ENCODE measurements around the gene WDR7. TPM values are rescaled to one million over a fixed set of nuclear protein-coding genes. Genes with fewer than 3 reads are reported as not detected.

WDR7 gene
- total RNA-seq, 4 donors from 2014 or later = 23.1 to 48.6 (median 30.3) TPM

- no peak overlapping the region for H3K27ac ChIP-seq (replicated peaks in 1 of 4)
- DNase-seq (ENCODE audit: extremely low spot score) = no peak
- intact Hi-C loops (cut with DNase I) = no loop called here
- H3K4me3 ChIP-seq = no peak overlapping the region
- peaks cover 0 to 3% (median under 1%) of the 10 kb centered on the region in 4 donors for H3K4me1 ChIP-seq
- no peak for TF ChIP-seq POLR2A (IDR thresholded peaks at IDR 0.05; ENCODE audit: low read depth)
- no peak for TF ChIP-seq POLR2AphosphoS5 (IDR thresholded peaks at IDR 0.05)
- TF ChIP-seq, protein P1, sequence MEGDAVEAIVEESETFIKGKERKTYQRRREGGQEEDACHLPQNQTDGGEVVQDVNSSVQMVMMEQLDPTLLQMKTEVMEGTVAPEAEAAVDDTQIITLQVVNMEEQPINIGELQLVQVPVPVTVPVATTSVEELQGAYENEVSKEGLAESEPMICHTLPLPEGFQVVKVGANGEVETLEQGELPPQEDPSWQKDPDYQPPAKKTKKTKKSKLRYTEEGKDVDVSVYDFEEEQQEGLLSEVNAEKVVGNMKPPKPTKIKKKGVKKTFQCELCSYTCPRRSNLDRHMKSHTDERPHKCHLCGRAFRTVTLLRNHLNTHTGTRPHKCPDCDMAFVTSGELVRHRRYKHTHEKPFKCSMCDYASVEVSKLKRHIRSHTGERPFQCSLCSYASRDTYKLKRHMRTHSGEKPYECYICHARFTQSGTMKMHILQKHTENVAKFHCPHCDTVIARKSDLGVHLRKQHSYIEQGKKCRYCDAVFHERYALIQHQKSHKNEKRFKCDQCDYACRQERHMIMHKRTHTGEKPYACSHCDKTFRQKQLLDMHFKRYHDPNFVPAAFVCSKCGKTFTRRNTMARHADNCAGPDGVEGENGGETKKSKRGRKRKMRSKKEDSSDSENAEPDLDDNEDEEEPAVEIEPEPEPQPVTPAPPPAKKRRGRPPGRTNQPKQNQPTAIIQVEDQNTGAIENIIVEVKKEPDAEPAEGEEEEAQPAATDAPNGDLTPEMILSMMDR (IDR thresholded peaks at IDR 0.05) = no peak
- no peak for TF ChIP-seq EP300 (IDR thresholded peaks at IDR 0.05)
- H3K27me3 ChIP-seq = no peaks in the 10 kb centered on the region
- no peaks in the 10 kb centered on the region for H3K9me3 ChIP-seq
- H3K36me3 ChIP-seq = no peaks in the 10 kb centered on the region
- WGBS = 91% methylated on average over 2 of the region's 2 CpGs
Measured at GRCh38 chr18:56997200-56997599, 346.0 kb downstream of the WDR7 start.

DNA sequence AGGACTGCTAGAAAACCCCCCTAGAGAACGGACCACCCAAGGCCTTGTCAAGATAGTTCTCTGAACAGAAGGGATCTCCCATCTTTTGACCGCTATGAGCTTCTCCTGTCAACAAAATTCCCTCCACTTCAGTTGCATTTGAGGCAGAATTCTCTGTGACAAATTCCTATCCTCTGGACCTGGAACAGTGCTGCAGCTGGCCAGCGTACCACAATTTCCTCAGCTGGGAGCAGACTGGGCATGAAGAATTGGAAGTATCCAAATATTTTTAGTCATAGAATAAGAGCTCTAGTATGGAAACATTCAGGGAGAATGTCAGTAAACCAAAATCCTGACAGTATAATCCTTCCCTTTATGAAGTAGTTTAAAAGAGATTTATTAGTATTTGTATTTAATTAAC is 348.7 kb downstream of the WDR7 start:
- intact Hi-C loops (cut with DNase I) = no loop called here
- H3K4me3 ChIP-seq = no peak overlapping the region
- H3K27ac ChIP-seq (replicated peaks in 1 of 4) = no peak overlapping the region
- peaks cover 12 to 28% (median 23%) of the 10 kb centered on the region in 4 donors for H3K4me1 ChIP-seq
- H3K36me3 ChIP-seq = no peaks in the 10 kb centered on the region
- WGBS = 96% methylated on average over 3 of the region's 3 CpGs
- no peak for DNase-seq (ENCODE audit: extremely low spot score)
- no peaks in the 10 kb centered on the region for H3K9me3 ChIP-seq
- no peaks in the 10 kb centered on the region for H3K27me3 ChIP-seq
- TF ChIP-seq POLR2AphosphoS5 (IDR thresholded peaks at IDR 0.05) = no peak
- TF ChIP-seq, protein P1 (IDR thresholded peaks at IDR 0.05) = no peak
- no peak for TF ChIP-seq POLR2A (IDR thresholded peaks at IDR 0.05; ENCODE audit: low read depth)
- no peak for TF ChIP-seq EP300 (IDR thresholded peaks at IDR 0.05)

- no peaks in the 10 kb centered on the region for H3K27me3 ChIP-seq
- 38% methylated on average over 2 of the region's 2 CpGs for WGBS
- intact Hi-C loops (cut with DNase I) = no loop called here
- H3K9me3 ChIP-seq = no peaks in the 10 kb centered on the region
- DNase-seq (ENCODE audit: extremely low spot score) = no peak
- no peak overlapping the region for H3K27ac ChIP-seq (replicated peaks in 1 of 4)
- H3K4me3 ChIP-seq = no peak overlapping the region
- peaks cover 14 to 31% (median 25%) of the 10 kb centered on the region in 4 donors for H3K4me1 ChIP-seq
- TF ChIP-seq POLR2A (IDR thresholded peaks at IDR 0.05; ENCODE audit: low read depth) = no peak
- no peak for TF ChIP-seq POLR2AphosphoS5 (IDR thresholded peaks at IDR 0.05)
- TF ChIP-seq EP300 (IDR thresholded peaks at IDR 0.05) = no peak
- TF ChIP-seq, protein P1 (IDR thresholded peaks at IDR 0.05) = no peak
- H3K36me3 ChIP-seq = no peaks in the 10 kb centered on the region
Measured at GRCh38 chr18:57002627-57003026, 351.5 kb downstream of the WDR7 start.

DNA sequence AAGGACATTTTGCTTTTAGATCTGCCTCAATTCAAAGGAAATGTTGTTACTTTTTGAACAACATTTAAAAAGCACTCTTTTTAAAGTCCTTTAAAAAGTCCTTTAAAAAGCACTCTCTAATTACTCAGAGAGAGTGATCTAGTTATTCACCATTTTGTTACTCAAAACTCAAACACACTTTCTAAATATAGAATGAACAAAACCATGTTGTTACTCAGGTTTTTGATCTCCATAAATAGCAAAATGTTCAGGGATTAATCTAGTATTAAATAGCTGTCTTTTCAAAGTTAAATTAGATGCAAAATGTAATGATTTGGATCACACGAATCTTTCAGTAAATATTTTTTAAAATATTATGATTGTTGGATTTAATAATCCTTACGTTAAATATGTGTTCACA is 352.2 kb downstream of the WDR7 start:
- Histone ChIP-seq H3K27ac (replicated peaks in 1 of 4) (no peak overlapping the region), H3K4me3 (no peak overlapping the region), H3K36me3 (no peaks in the 10 kb centered on the region), H3K4me1 (peaks cover 14 to 31% (median 25%) of the 10 kb centered on the region in 4 donors), H3K9me3 (no peaks in the 10 kb centered on the region), H3K27me3 (no peaks in the 10 kb centered on the region)
- DNase-seq (ENCODE audit: extremely low spot score) = no peak
- intact Hi-C loops (cut with DNase I) = no loop called here
- TF ChIP-seq, protein P1 (IDR thresholded peaks at IDR 0.05) = no peak
- TF ChIP-seq EP300 (IDR thresholded peaks at IDR 0.05) (no peak), POLR2AphosphoS5 (IDR thresholded peaks at IDR 0.05) (no peak), POLR2A (IDR thresholded peaks at IDR 0.05; ENCODE audit: low read depth) (no peak)
- WGBS = 83% methylated on average over 2 of the region's 2 CpGs
